ENCODE measurements around the gene EVI5L. TPM values are rescaled to one million over a fixed set of nuclear protein-coding genes. Genes with fewer than 3 reads are reported as not detected.

Gene EVI5L
- total RNA-seq, 4 donors from 2014 or later, result 8.3 to 15.5 (median 11.9) TPM

- Histone ChIP-seq H3K36me3 (no peaks in the 10 kb centered on the region), H3K4me1 (peaks cover 15 to 54% (median 22%) of the 10 kb centered on the region in 3 donors), H3K4me3 (no peak overlapping the region), H3K9me3 (no peaks in the 10 kb centered on the region), H3K27me3 (no peaks in the 10 kb centered on the region), H3K27ac (peak overlapping the region; percentile 73 to 90 (median 82))
- no peak for DNase-seq
- intact Hi-C loops (cut with DNase I), result no loop called here
- TF ChIP-seq POLR2A (IDR thresholded peaks at IDR 0.05) (peak in 2 of 4 donors; percentile 28 to 43), CTCF (IDR thresholded peaks at IDR 0.05) (no peak)
- 26 to 33% methylated on average over 23 of the region's 23 CpGs for WGBS, 2 donors
Measured at GRCh38 chr19:7833225-7834099, 3.4 kb downstream of the EVI5L start.

- Histone ChIP-seq H3K4me1 (peaks cover 0 to 4% (median 0%) of the 10 kb centered on the region in 3 donors), H3K27ac (no peak overlapping the region), H3K27me3 (no peaks in the 10 kb centered on the region), H3K4me3 (no peak overlapping the region), H3K36me3 (no peaks in the 10 kb centered on the region), H3K9me3 (no peaks in the 10 kb centered on the region)
- TF ChIP-seq CTCF (IDR thresholded peaks at IDR 0.05) (no peak), POLR2A (IDR thresholded peaks at IDR 0.05) (no peak)
- DNase-seq, result no peak
- intact Hi-C loops (cut with DNase I), result no loop called here
- WGBS, 2 donors, result 93 to 96% methylated on average over 6 of the region's 6 CpGs
Measured at GRCh38 chr19:7839476-7839875, 9.5 kb downstream of the EVI5L start.

GRCh38 chr19:7840629-7841028, 10.6 kb downstream of the EVI5L start:
- Histone ChIP-seq H3K36me3 (no peaks in the 10 kb centered on the region), H3K4me1 (peaks cover 0 to 3% (median 0%) of the 10 kb centered on the region in 3 donors), H3K4me3 (no peak overlapping the region), H3K27ac (no peak overlapping the region), H3K27me3 (no peaks in the 10 kb centered on the region), H3K9me3 (no peaks in the 10 kb centered on the region)
- TF ChIP-seq POLR2A (IDR thresholded peaks at IDR 0.05) (no peak), CTCF (IDR thresholded peaks at IDR 0.05) (no peak)
- no peak for DNase-seq
- intact Hi-C loops (cut with DNase I), result no loop called here
- WGBS, 2 donors, result 79 to 91% methylated on average over 4 to 8 of the region's 8 CpGs

- Histone ChIP-seq H3K36me3 (no peaks in the 10 kb centered on the region), H3K4me1 (peaks cover 0 to 3% (median 0%) of the 10 kb centered on the region in 3 donors), H3K9me3 (no peaks in the 10 kb centered on the region), H3K27ac (no peak overlapping the region), H3K27me3 (no peaks in the 10 kb centered on the region), H3K4me3 (no peak overlapping the region)
- intact Hi-C loops (cut with DNase I), result no loop called here
- TF ChIP-seq POLR2A (IDR thresholded peaks at IDR 0.05) (no peak), CTCF (IDR thresholded peaks at IDR 0.05) (no peak)
- 82 to 93% methylated on average over 6 to 8 of the region's 11 CpGs for WGBS, 2 donors
- DNase-seq, result no peak
Measured at GRCh38 chr19:7841751-7842660, 12.0 kb downstream of the EVI5L start.
